DND-41 (cell line): ENCODE data around the gene SMIM3.

Experiments
- ATAC-seq: fragments of 200-7000 bp; cut with Tn5 transposase; 3 replicates; pipeline ENCODE4 v1.9.1; 2021; ENCODE audit warnings: low read depth; ENCODE audit not compliant: insufficient read depth
- DNase-seq: peaks from one replicate; pipeline ENCODE4 v3.0.0-alpha.2; 2020
- H2AFZ ChIP-seq: 2 replicates; pipeline ENCODE4 v1.6.0; 2012; ENCODE audit warnings: low read depth, low read length
- H3K27ac ChIP-seq: 2 replicates; pipeline ENCODE4 v1.5.1; 2012; ENCODE audit warnings: low read length, inconsistent platforms
- H3K27me3 ChIP-seq: fragments of 200-600 bp; sonication (generic); 2 replicates; pipeline ENCODE4 v1.6.0; 2012; ENCODE audit warnings: low read length, mild to moderate bottlenecking, inconsistent platforms; ENCODE audit not compliant: insufficient read depth, poor library complexity
- H3K36me3 ChIP-seq: 2 replicates; pipeline ENCODE4 v1.5.1; 2012; ENCODE audit warnings: low read length, inconsistent platforms; ENCODE audit not compliant: insufficient read depth
- H3K4me1 ChIP-seq: 2 replicates; pipeline ENCODE4 v1.5.1; 2012; ENCODE audit warnings: mild to moderate bottlenecking, low read length; ENCODE audit not compliant: insufficient read depth
- H3K4me2 ChIP-seq: 2 replicates; pipeline ENCODE4 v1.6.0; 2012; ENCODE audit warnings: mild to moderate bottlenecking, moderate library complexity, low read length, inconsistent platforms; ENCODE audit not compliant: insufficient read depth
- H3K4me3 ChIP-seq, 2 experiments: fragments of 200-600 bp in 1 of 2; shearing (Covaris generic) in 1 of 2; 2 replicates each; pipeline ENCODE4 v1.5.1; 2012 to 2016; ENCODE audit warnings: inconsistent platforms in 2 of 2, low read length in 2 of 2, mild to moderate bottlenecking in 2 of 2, low read depth in 1 of 2, moderate library complexity in 1 of 2
- H3K79me2 ChIP-seq: 2 replicates; pipeline ENCODE4 v1.6.0; 2012; ENCODE audit warnings: low read length, inconsistent platforms; ENCODE audit not compliant: insufficient read depth
- H3K9ac ChIP-seq: 2 replicates; pipeline ENCODE4 v1.6.0; 2012; ENCODE audit warnings: low read depth, mild to moderate bottlenecking, inconsistent platforms, low read length, moderate library complexity
- H3K9me3 ChIP-seq: 2 replicates; pipeline ENCODE4 v1.5.1; 2012; ENCODE audit warnings: low read length, moderate library complexity, mild to moderate bottlenecking, inconsistent platforms; ENCODE audit not compliant: insufficient read depth, severe bottlenecking
- H4K20me1 ChIP-seq: 2 replicates; pipeline ENCODE4 v1.6.0; 2012; ENCODE audit warnings: low read length; ENCODE audit not compliant: insufficient read depth
- EZH2 ChIP-seq: IDR thresholded peaks from 3 replicates; pipeline ENCODE4 v1.6.1; 2012; ENCODE audit warnings: borderline replicate concordance, low read depth, mild to moderate bottlenecking, moderate library complexity, low read length, inconsistent platforms; ENCODE audit not compliant: severe bottlenecking
- TF ChIP-seq, protein P1 (sequence below): IDR thresholded peaks from 2 replicates; pipeline ENCODE4 v1.5.1; 2012; ENCODE audit warnings: borderline replicate concordance, low read length, moderate library complexity, mild to moderate bottlenecking; ENCODE audit not compliant: poor library complexity, severe bottlenecking; ENCODE audit errors: extremely low read depth

The SMIM3 gene

DNA sequence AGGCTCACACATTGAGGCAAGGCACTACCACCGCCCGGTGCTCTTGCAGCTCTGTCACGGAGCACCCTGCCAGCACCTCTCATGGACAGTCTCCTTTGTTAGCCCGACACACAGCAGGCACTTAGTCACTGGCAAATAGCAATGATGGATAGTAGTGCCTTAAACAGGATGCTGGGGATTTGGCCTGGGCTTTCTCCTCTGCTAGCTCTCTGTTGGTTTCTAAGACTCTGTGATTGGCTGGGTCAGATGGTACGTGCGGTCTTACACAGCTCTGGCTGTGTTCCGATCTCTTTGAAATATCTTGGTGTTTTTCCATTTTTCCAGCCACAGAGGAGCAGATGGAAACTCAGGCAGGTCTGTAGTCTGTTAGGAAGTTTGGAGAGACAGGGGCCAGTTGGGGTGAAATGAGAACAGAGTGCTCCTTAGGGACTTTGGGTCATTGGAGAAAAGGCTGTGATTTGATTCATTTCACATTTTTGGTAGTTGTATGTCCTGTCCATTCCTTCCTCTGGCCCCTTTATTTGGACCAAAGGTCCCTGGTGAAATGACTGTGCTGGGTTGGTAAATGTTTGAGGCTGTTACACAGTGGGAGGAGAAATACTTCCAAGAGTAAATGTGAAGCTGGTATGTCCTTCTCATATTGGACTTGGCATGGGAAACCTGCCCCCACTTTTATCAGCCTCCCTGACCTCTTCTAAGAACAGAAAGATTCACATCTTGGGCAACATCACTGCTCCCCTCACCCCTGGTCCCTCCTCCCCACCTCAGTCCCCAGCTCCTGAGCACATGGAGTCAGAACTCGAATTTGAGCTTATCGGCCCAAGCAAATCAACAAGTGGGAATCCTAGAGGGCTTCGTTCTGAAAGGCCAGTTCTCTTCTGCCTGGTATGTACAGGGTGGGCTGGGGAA is 3.4 kb downstream of the SMIM3 start:
- Histone ChIP-seq H3K27me3 (no peaks in the 10 kb centered on the region), H3K27ac (peak overlapping the region; percentile 91), H3K4me2 (peak overlapping the region; percentile 81), H3K79me2 (peaks cover 70% of the 10 kb centered on the region), H3K4me3 (peak overlapping the region in 1 of 2 experiments; percentile 42; a peak in 1 of 4 replicates), H2AFZ (no peak overlapping the region), H4K20me1 (no peaks in the 10 kb centered on the region), H3K9me3 (no peaks in the 10 kb centered on the region), H3K36me3 (peaks cover 10% of the 10 kb centered on the region; the same call in 1 of the 2 replicates), H3K9ac (peak overlapping the region; percentile 46), H3K4me1 (peaks cover 75% of the 10 kb centered on the region)
- TF ChIP-seq EZH2 = no peak
- TF ChIP-seq, protein P1, sequence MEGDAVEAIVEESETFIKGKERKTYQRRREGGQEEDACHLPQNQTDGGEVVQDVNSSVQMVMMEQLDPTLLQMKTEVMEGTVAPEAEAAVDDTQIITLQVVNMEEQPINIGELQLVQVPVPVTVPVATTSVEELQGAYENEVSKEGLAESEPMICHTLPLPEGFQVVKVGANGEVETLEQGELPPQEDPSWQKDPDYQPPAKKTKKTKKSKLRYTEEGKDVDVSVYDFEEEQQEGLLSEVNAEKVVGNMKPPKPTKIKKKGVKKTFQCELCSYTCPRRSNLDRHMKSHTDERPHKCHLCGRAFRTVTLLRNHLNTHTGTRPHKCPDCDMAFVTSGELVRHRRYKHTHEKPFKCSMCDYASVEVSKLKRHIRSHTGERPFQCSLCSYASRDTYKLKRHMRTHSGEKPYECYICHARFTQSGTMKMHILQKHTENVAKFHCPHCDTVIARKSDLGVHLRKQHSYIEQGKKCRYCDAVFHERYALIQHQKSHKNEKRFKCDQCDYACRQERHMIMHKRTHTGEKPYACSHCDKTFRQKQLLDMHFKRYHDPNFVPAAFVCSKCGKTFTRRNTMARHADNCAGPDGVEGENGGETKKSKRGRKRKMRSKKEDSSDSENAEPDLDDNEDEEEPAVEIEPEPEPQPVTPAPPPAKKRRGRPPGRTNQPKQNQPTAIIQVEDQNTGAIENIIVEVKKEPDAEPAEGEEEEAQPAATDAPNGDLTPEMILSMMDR = no peak
- ATAC-seq (no peak), DNase-seq (no peak)

DNA sequence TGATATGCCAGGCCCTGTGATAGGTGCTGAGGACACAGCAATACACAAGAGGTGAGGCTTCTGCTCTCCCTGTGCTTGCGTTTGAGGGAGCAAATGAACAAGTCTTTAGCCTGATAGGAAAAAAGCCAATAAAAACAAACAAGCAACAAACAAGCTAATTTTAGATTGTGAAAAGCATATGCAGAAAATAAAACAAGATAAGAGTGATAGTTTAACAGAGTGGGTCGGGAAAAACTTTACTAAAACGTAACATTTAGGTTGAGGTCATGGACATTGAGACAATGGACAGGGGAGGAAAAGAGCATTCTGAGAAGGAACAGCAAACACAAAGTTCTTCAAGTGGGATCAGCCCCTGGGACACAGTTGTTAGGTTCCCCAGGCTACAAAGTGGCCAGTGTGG is 4.3 kb downstream of the SMIM3 start:
- H4K20me1 ChIP-seq = no peaks in the 10 kb centered on the region
- H3K27ac ChIP-seq = peak overlapping the region; percentile 91
- H3K9ac ChIP-seq = peak overlapping the region; percentile 46
- peaks cover 10% of the 10 kb centered on the region; the same call in 1 of the 2 replicates for H3K36me3 ChIP-seq
- DNase-seq (no peak), ATAC-seq (no peak)
- no peaks in the 10 kb centered on the region for H3K27me3 ChIP-seq
- H3K4me2 ChIP-seq = peak overlapping the region; percentile 81
- peaks cover 71% of the 10 kb centered on the region for H3K4me1 ChIP-seq
- peaks cover 78% of the 10 kb centered on the region for H3K79me2 ChIP-seq
- TF ChIP-seq EZH2 = no peak
- TF ChIP-seq, protein P1 = no peak
- no peaks in the 10 kb centered on the region for H3K9me3 ChIP-seq
- peak overlapping the region in 1 of 2 experiments; percentile 42; a peak in 2 of 4 replicates for H3K4me3 ChIP-seq
- H2AFZ ChIP-seq = no peak overlapping the region

DNA sequence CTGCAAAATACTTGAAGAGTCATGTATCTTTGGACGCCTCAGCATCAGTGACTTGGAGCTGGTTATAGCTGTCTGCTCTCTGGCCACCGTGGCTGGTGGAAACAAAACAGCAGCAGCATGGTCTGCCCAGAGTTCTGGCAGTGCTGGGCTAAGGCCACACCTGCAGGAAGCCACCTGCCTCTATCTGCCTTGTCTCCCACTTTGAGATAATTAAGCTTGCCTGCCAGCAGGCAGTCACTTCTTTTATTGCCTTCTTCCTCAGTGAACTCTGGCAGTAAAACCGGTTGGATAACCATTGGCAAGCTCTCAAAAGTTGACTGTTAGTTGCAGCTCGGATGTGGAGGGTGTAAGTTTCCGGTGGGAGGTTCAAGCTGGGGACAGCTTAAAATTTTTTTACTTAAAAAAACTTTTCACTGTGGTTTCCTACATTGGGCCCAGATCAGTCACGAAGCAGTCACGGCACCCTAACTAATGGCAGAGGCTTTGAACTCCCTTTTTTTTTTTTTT is 4.9 kb downstream of the SMIM3 start:
- peaks cover 65% of the 10 kb centered on the region for H3K4me1 ChIP-seq
- peak overlapping the region; percentile 81 for H3K4me2 ChIP-seq
- ATAC-seq (peak; percentile 80), DNase-seq (peak; percentile 85)
- peak overlapping the region; percentile 91 for H3K27ac ChIP-seq
- peak overlapping the region in 1 of 2 experiments; percentile 50; a peak in 2 of 4 replicates for H3K4me3 ChIP-seq
- peak overlapping the region; percentile 46 for H3K9ac ChIP-seq
- H3K9me3 ChIP-seq = no peaks in the 10 kb centered on the region
- H3K79me2 ChIP-seq = peaks cover 79% of the 10 kb centered on the region
- H4K20me1 ChIP-seq = no peaks in the 10 kb centered on the region
- TF ChIP-seq, protein P1 = no peak
- TF ChIP-seq EZH2 = no peak
- H3K36me3 ChIP-seq = peaks cover 10% of the 10 kb centered on the region; the same call in 1 of the 2 replicates
- no peaks in the 10 kb centered on the region for H3K27me3 ChIP-seq
- peak overlapping the region; percentile 26; the same call in 1 of the 2 replicates for H2AFZ ChIP-seq
